OCI-LY7 (cell line): ENCODE results near the gene CYP46A1.

ENCODE experiments used
- CTCF ChIP-seq: fragments of 200-600 bp; sonication (generic); conservative IDR thresholded peaks from 2 replicates; pipeline ENCODE4 v1.5.1; 2014; ENCODE audit warnings: mild to moderate bottlenecking, antibody characterized with exemption, low read length, moderate library complexity, mixed read lengths
- EZH2phosphoT487 ChIP-seq: fragments of 200-600 bp; sonication (generic); IDR thresholded peaks from 2 replicates; pipeline ENCODE4 v1.6.1; 2018; ENCODE audit warnings: low read depth, borderline replicate concordance, mild to moderate bottlenecking, mixed run types, antibody characterized with exemption, low read length, moderate library complexity, mixed read lengths

- TF ChIP-seq CTCF (no peak), EZH2phosphoT487 (no peak)
Observed at GRCh38 chr14:99728981-99729451, 44.9 kb downstream of the CYP46A1 start.
